Stimulated activated CD4-positive, alpha-beta T cell treated with anti-CD3 and anti-CD28 coated beads, Interleukin-12 subunit alpha, Interleukin-12 subunit beta, amount 100 ng/mL, for 48 hours (primary cell): Measurements from ENCODE around the gene ADCY4.

ENCODE experiments used
- DNase-seq, 3 donors: peaks; one replicate each; pipeline ENCODE4 v3.0.0-alpha.2; 2020; ENCODE audit warnings: low read depth in 2 of 3, low spot score in 1 of 3

Gene ADCY4

DNA sequence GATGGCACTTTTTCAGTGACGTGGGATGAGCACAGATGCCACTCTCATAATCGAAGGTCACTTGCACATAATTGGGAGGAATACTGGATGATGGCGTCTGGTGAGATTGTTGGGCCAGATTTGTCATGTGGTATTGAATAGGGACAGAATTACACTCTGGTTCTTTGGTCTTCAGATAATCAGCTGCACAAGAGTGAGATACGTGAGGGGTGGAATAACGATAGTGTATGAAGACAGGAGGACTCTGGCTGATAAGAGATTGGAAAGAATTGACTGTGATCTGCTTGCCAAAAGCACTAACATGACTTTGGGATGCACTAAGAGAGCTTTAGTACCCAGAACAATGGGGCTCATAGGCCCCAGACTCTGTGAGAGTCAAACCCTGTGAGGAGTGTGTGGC, 56.4 kb downstream of the ADCY4 start:
- DNase-seq: no peak

DNA sequence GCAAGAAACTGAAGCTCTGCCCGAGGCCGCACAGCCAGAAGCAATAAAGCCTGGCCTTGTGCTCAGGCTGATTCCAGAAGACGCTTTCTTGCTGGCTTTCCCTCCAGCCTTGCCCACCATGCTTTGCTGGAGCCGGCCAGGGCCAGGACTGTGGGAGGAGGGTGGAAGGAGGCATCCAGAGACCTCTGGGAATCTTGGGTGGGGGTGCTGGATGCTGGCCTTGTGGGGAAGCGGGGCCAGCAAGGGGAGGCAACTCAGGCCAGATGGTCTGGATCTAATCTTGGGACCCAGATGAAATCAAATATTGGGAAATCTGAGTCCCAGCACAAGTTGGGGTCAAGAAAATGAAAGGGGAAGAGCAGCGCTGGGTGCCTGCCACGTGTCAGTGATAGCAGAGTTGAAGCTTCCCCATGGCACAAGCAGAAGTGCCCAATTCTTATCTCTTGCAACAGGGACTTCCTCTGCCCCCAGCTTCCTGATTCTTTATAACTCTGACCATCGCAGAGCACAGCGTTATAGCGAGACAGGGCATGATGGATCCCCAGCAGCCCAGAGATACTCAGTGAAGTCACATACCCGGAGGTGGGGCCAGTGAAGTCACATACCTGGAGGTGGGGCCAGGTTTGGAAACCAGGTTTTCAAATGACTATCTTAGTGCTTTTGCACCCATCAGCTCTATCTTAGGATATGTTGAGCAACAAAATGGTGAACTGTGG, 57.1 kb downstream of the ADCY4 start:
- no peak for DNase-seq

DNA sequence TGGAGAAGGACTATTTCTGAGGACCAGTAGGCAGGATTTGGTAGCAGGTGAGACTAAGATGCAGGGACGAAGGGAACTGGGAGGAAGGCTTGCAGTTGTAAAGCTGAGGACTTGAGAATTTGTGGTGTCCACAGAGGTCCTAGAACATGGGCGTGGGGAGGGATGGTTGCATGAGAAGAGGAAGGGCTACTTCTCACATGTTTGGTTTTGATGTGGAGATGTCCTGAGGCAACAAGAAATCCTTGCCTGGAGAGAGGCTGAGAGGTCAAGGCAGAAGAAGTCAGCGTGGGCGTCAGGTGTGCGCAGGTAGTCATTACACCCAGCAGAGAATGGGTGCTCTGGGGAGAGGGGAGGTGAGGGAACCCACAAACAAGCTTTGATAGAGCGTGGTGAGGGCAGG, 57.8 kb downstream of the ADCY4 start:
- DNase-seq: no peak

DNA sequence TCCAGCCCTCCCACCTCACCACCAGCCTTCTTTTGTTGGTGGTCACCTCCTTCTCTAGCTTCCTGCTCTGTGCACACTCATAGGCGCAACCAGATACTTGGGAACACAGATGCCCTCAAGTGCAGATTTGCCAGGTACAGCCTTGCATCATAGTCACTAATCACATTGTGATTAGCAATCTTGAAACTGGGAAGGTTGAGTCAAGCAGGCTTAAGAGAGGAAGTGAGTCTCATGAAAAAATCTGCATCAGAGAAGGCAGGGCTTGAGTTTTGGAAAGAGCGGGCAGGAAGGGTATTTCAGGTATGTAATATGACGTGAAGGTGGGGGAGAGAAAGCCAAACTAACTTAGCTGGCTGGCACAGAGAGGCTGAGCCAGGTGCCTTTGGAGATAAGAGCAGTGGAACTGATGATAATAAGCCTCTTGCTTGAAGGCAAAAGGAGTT, 60.7 kb downstream of the ADCY4 start:
- peak; percentile 33 to 58 (median 37) for DNase-seq

GRCh38 chr14:24273422-24273998, 61.4 kb downstream of the ADCY4 start:
- DNase-seq: no peak

DNA sequence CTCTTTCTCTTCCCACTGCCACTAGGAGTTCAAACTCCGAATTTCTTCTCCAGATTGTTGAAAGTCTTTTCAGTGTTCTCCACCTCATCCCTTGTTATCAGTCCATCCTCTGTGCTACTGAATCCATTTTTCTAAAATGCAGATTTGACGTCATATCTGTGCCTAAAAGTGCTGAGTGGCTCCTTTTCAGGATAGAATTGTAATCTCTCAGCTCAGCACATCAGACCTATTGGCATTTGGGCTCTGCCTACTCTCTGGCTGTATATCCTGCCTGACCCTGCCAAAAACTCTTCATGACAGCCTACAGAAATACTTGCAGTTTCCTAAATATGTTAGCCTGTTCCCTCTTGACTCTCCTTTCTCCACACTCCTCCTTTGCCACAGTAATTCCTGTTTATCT, 62.4 kb downstream of the ADCY4 start:
- no peak for DNase-seq

DNA sequence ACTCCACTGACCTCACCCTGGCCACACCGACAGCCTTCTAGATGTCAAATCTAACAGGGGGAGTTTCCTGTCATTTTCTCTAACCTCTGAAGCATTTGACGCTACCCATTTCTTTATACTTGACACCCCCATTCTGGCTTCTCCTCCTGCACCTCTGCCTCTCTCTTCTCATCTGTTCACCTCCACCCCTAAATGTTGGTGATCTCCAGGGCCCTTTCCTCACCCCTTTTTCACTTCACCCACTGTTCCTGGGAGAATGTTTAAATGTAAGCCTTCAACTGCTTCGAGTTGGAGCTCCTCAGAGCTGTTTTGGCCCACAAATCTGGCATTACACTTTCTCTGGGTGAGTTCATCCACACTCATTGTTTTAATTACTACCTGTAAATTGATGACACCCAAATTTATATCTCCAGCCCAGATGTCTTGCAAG, 63.0 kb downstream of the ADCY4 start:
- peak in 1 of 3 donors; percentile 27 for DNase-seq

DNA sequence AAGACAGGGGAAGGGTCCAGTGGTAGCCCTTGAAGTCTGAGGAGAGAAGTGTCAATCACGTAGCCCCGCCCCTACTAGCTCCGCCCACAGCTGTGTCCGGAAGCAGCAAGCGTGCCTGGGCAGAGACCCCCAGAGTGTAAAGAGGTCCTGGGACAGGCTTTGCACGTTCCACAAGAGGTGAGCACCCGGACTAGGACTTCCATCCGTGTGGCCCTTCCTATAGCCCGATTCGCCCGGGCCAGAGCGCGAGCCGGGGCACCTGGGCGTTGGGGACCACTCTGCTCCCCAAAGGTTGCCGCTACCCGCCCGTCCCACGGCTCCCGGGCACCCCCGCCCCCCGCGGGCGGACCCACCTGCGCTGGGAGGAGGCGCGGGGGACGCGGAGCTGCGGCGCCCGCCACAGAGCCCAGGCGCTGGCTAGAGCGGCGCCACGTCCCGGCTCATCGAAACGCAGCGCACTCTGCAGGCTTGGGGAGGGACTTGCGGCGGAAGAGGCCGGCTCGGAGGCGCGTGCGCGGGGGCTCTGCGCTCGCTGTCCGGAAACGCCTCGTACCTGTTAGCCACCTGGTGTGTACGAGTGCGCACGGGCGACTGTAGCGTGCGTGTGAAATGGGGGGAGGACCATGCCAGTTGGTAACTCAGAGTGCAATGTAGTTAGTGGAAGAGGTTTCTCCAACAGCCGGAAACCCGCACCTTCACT, 63.6 kb downstream of the ADCY4 start, which contains the start of gene RABGGTA:
TSS of gene RABGGTA (minus strand) at position 464 of the 700 bp plus-strand sequence. CDS start 482 bp downstream, outside the sequence.
- peak; percentile 75 to 81 (median 79) for DNase-seq

DNA sequence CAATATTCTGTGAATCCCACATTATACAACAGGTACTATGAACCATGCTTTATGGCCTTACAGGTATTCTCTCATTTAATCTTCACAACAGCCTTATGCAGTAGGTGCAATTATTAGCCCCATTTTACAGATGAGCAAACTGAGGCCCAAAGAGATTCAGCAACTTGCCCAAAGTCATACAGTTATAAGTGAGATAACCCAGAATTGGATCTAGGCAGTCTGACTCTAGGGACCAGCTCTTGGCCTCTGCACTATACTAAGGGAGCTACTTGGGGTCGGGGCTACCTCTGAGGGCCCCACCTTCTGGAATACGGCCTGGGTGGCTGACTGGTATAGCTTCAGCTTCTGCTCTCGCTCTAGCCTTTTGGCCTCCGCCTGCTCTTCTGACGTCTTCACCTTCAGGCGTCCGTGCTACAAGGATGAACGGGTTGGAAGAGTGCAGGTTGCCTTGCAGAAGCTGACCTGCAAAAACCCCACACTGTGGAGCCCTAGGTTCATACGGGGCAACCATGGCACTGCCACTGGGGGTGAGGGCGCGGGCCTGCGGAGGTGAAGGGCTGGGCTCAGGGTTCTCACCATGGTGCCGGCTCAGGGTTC, 64.2 kb downstream of the ADCY4 start:
- no peak for DNase-seq

DNA sequence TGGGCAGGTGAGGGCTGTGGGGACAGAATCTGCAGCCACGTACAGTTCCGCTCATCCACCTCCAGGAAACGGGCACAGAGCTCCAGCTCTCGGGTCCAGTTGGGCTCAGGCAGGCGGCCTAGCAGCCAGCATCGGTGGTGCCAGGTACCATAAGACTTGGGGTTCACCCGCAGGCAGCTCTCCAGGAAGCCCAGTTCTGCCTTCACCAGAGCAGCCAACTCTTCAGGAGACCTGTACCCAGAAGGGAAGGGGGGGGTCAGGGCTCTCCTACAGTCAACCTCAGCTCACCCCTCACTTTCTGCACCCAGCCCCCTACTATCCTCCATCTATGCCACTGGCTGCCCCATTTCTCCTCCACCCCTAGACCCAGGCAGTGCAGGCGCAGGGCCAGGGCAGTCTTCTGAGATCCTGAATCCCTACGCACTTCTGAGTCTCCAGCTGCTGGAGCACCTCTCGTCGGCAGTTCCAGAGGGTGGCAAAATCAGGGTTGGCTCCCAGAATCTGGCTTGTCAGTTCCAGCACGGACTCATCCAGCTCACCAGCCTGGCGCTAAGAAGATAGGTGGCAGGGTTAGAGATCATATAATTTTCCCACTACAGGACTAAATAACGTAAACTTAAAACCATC, 64.8 kb downstream of the ADCY4 start:
- DNase-seq: no peak

- no peak for DNase-seq
Observed at GRCh38 chr14:24269368-24269767, 65.5 kb downstream of the ADCY4 start.
